ENCODE measurements around the gene PAM. TPM values are rescaled to one million over a fixed set of nuclear protein-coding genes. Genes with fewer than 3 reads are reported as not detected.

The PAM gene
- polyA plus RNA-seq, 1 donor (not counting 4 experiments of a cell fraction or from before 2014, with no cell fraction given) = 149 TPM

- Histone ChIP-seq H3K4me3 (ENCODE audit: control insufficient read depth in 2 of 3, extremely low read depth in 1 of 3, insufficient read depth in 2 of 3, low read depth in 1 of 3, low read length in 3 of 3) (no peak overlapping the region), H2AFZ (ENCODE audit: control insufficient read depth, low read length) (no peak overlapping the region), H3K27ac (ENCODE audit: control insufficient read depth, insufficient read depth, low read length) (no peak overlapping the region), H3K9ac (ENCODE audit: control insufficient read depth, extremely low read depth, insufficient read depth, low read length) (no peak overlapping the region), H4K20me1 (ENCODE audit: control insufficient read depth, extremely low read depth, insufficient read depth, low read length) (no peaks in the 10 kb centered on the region), H3K9me3 (ENCODE audit: control insufficient read depth, low read depth, low read length) (no peaks in the 10 kb centered on the region), H3K27me3 (ENCODE audit: control insufficient read depth, extremely low read depth, insufficient read depth, low read length) (no peaks in the 10 kb centered on the region), H3K79me2 (ENCODE audit: control insufficient read depth, insufficient read depth, low read length) (no peaks in the 10 kb centered on the region), H3K9me1 (ENCODE audit: control insufficient read depth, extremely low read depth, insufficient read depth, low read length) (no peaks in the 10 kb centered on the region), H3K36me3 (ENCODE audit: control insufficient read depth in 2 of 2, extremely low read depth in 1 of 2, insufficient read depth in 2 of 2, low read length in 2 of 2) (peaks cover 0 to 2% of the 10 kb centered on the region in 2 experiments), H3K4me2 (ENCODE audit: control insufficient read depth, extremely low read depth, insufficient read depth, low read depth, low read length) (no peak overlapping the region), H3K4me1 (ENCODE audit: control insufficient read depth, extremely low read depth, insufficient read depth, low read length) (no peaks in the 10 kb centered on the region)
- TF ChIP-seq CTCF (optimal IDR thresholded peaks at IDR 0.05 in 1 of 3, IDR thresholded peaks at IDR 0.05 in 1 of 3, conservative IDR thresholded peaks at IDR 0.05 in 1 of 3; ENCODE audit: extremely low read depth in 1 of 3, insufficient read depth in 2 of 3, low read length in 3 of 3) (no peak), EZH2 (IDR thresholded peaks at IDR 0.05; ENCODE audit: low read length) (no peak)
- FAIRE-seq (no peak), DNase-seq (ENCODE audit: low read depth, low spot score) (no peak)
- dilution Hi-C loops (cut with MboI; ENCODE audit: extremely low pct_ligation_motif_present, low sequenced_read_pairs) = no loop called here
These were observed 281.5 kb downstream of the PAM start for GRCh38 chr5:103036601-103037000.

GRCh38 chr5:103037673-103038455 is 282.8 kb downstream of the PAM start:
- Histone ChIP-seq H3K4me3 (ENCODE audit: control insufficient read depth in 2 of 3, extremely low read depth in 1 of 3, insufficient read depth in 2 of 3, low read depth in 1 of 3, low read length in 3 of 3) (no peak overlapping the region), H3K9me3 (ENCODE audit: control insufficient read depth, low read depth, low read length) (no peaks in the 10 kb centered on the region), H3K4me1 (ENCODE audit: control insufficient read depth, extremely low read depth, insufficient read depth, low read length) (no peaks in the 10 kb centered on the region), H2AFZ (ENCODE audit: control insufficient read depth, low read length) (no peak overlapping the region), H3K36me3 (ENCODE audit: control insufficient read depth in 2 of 2, extremely low read depth in 1 of 2, insufficient read depth in 2 of 2, low read length in 2 of 2) (no peaks in the 10 kb centered on the region), H3K4me2 (ENCODE audit: control insufficient read depth, extremely low read depth, insufficient read depth, low read depth, low read length) (no peak overlapping the region), H3K27ac (ENCODE audit: control insufficient read depth, insufficient read depth, low read length) (no peak overlapping the region), H3K9me1 (ENCODE audit: control insufficient read depth, extremely low read depth, insufficient read depth, low read length) (no peaks in the 10 kb centered on the region), H3K27me3 (ENCODE audit: control insufficient read depth, extremely low read depth, insufficient read depth, low read length) (no peaks in the 10 kb centered on the region), H3K79me2 (ENCODE audit: control insufficient read depth, insufficient read depth, low read length) (no peaks in the 10 kb centered on the region), H3K9ac (ENCODE audit: control insufficient read depth, extremely low read depth, insufficient read depth, low read length) (no peak overlapping the region), H4K20me1 (ENCODE audit: control insufficient read depth, extremely low read depth, insufficient read depth, low read length) (no peaks in the 10 kb centered on the region)
- dilution Hi-C loops (cut with MboI; ENCODE audit: extremely low pct_ligation_motif_present, low sequenced_read_pairs) = no loop called here
- TF ChIP-seq CTCF (optimal IDR thresholded peaks at IDR 0.05 in 1 of 3, IDR thresholded peaks at IDR 0.05 in 1 of 3, conservative IDR thresholded peaks at IDR 0.05 in 1 of 3; ENCODE audit: extremely low read depth in 1 of 3, insufficient read depth in 2 of 3, low read length in 3 of 3) (no peak), EZH2 (IDR thresholded peaks at IDR 0.05; ENCODE audit: low read length) (no peak)
- DNase-seq (ENCODE audit: low read depth, low spot score) (no peak), FAIRE-seq (no peak)
